GM19397 (cell line): Measurements from ENCODE around the gene CTAGE6.
"Not testable (repeated sequence)": the region's sequence is repeated elsewhere in the genome, so short reads cannot be mapped to it uniquely, and the experiment has no call there.

Experiments
- ATAC-seq: cut with Tn5 transposase; IDR thresholded peaks from one replicate; pipeline ENCODE4 v1.9.1; 2021; ENCODE audit warnings: mild to moderate bottlenecking, moderate library complexity; ENCODE audit not compliant: unreplicated experiment

CTAGE6 gene

GRCh38 chr7:143720335-143720734, 37.2 kb downstream of the CTAGE6 start:
- ATAC-seq, result not testable (repeated sequence)

GRCh38 chr7:143715543-143716193, 41.8 kb downstream of the CTAGE6 start:
- not testable (repeated sequence) for ATAC-seq

GRCh38 chr7:143714581-143715454, 42.7 kb downstream of the CTAGE6 start:
- not testable (repeated sequence) for ATAC-seq

GRCh38 chr7:143712381-143712780, 45.1 kb downstream of the CTAGE6 start:
- ATAC-seq, result not testable (repeated sequence)

- not testable (repeated sequence) for ATAC-seq
Observed at GRCh38 chr7:143711727-143712324, 45.7 kb downstream of the CTAGE6 start.

GRCh38 chr7:143709895-143710294, 47.6 kb downstream of the CTAGE6 start:
- not testable (repeated sequence) for ATAC-seq
